Prostate gland (tissue), 2 donors: ENCODE measurements around the gene XPNPEP2. TPM values are rescaled to one million over a fixed set of nuclear protein-coding genes. Genes with fewer than 3 reads are reported as not detected.

Source experiments
- DNase-seq: peaks from one replicate; pipeline ENCODE4 v3.0.0-alpha.2; 2019; ENCODE audit warnings: low spot score
- H3K27ac ChIP-seq, 2 donors: fragments of 200-600 bp; sonication (generic); 2 replicates each; pipeline ENCODE4 v1.5.1; 2017 to 2019
- H3K27me3 ChIP-seq: fragments of 200-600 bp; sonication (generic); replicated peaks from 2 replicates; pipeline ENCODE4 v1.5.1; 2019; ENCODE audit not compliant: insufficient read depth
- H3K36me3 ChIP-seq, 2 donors: fragments of 200-600 bp; sonication (generic); 1 replicate in 1 of 2; 2 replicates in 1 of 2; pipeline versions ENCODE4 v1.5.1 to v1.8.1; 2017 to 2019
- H3K4me1 ChIP-seq: fragments of 200-600 bp; sonication (generic); replicated peaks from 2 replicates; pipeline ENCODE4 v1.5.1; 2019
- H3K4me3 ChIP-seq, 2 donors: fragments of 200-600 bp; sonication (generic); 2 replicates each; pipeline ENCODE4 v1.5.1; 2017 to 2019
- H3K9me3 ChIP-seq: fragments of 200-600 bp; sonication (generic); 2 replicates; pipeline ENCODE4 v1.5.1; 2017
- POLR2A ChIP-seq: fragments of 450-650 bp; IDR thresholded peaks from one replicate; pipeline ENCODE4 v1.6.1; 2016; ENCODE audit warnings: antibody characterized with exemption, mild to moderate bottlenecking
- POLR2AphosphoS5 ChIP-seq: sonication (generic); formaldehyde crosslinking; IDR thresholded peaks from one replicate; pipeline ENCODE4 v1.6.1; 2017; ENCODE audit warnings: antibody characterized with exemption
- WGBS: methylation state at CpG from one replicate; pipeline ENCODE4 v1.1.5; 2018; 5-methylcytosine and 5-hydroxymethylcytosine counted together
- intact Hi-C: fragments of 100-400 bp; cut with DNase I; formaldehyde crosslinking; loops from one replicate; pipeline ENCODE4 v1.14.2; 2022
- total RNA-seq, 2 donors: library from RNA; depleted of rRNA; stranded (reverse); fragments of >200 nt; gene quantifications; one replicate each; pipeline ENCODE4 v1.1.0, GENCODE V29; 2016
- TF ChIP-seq, protein P1 (sequence below), 4 experiments: fragments of 200-600 bp in 2 of 4; fragments of 450-650 bp in 2 of 4; sonication (generic) in 2 of 4; IDR thresholded peaks; 1 replicate in 3 of 4; 2 replicates in 1 of 4; pipeline ENCODE4 v1.5.1; 2016 to 2019; ENCODE audit warnings: antibody characterized with exemption in 4 of 4, mild to moderate bottlenecking in 2 of 4, moderate library complexity in 2 of 4

Gene XPNPEP2
- total RNA-seq, 2 donors from 2014 or later: 0.14 TPM; not detected in 1

DNA sequence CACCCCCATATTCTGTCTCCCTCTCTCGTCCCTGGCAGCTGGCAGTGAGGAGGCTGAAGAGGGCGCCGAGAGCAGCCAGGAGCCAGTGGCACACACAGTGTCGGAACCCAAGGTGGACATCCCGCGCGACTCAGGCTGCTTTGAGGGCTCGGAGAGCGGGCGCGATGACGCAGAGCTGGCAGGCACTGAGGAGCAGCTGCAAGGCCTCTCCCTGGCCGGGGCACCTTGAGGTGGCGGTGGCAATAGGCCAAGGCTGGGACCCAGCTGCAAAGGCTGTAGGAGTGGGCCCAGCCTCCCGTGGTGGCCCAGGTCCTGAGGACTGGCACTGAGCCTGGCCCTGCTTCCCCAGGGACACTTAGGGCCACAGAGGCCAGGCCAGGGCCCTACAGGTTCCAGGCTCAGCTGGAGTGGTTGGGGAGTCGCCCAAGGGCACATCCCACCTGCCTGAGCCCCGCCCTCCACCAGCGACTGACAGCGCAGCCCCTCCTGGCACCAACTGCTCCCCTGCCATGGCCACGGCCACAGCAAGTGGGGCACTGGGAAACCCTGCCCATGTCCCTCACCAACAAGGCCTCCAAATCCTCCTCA is 54.9 kb downstream of the XPNPEP2 start:
- Histone ChIP-seq H3K27me3 (no peaks in the 10 kb centered on the region), H3K9me3 (no peaks in the 10 kb centered on the region), H3K27ac (no peak overlapping the region), H3K36me3 (no peaks in the 10 kb centered on the region), H3K4me3 (no peak overlapping the region), H3K4me1 (no peaks in the 10 kb centered on the region)
- intact Hi-C loops: no loop called here
- no peak for TF ChIP-seq POLR2AphosphoS5
- no peak for TF ChIP-seq POLR2A
- TF ChIP-seq, protein P1, sequence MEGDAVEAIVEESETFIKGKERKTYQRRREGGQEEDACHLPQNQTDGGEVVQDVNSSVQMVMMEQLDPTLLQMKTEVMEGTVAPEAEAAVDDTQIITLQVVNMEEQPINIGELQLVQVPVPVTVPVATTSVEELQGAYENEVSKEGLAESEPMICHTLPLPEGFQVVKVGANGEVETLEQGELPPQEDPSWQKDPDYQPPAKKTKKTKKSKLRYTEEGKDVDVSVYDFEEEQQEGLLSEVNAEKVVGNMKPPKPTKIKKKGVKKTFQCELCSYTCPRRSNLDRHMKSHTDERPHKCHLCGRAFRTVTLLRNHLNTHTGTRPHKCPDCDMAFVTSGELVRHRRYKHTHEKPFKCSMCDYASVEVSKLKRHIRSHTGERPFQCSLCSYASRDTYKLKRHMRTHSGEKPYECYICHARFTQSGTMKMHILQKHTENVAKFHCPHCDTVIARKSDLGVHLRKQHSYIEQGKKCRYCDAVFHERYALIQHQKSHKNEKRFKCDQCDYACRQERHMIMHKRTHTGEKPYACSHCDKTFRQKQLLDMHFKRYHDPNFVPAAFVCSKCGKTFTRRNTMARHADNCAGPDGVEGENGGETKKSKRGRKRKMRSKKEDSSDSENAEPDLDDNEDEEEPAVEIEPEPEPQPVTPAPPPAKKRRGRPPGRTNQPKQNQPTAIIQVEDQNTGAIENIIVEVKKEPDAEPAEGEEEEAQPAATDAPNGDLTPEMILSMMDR (IDR thresholded peaks at IDR 0.05): no peak
- 91% methylated on average over 12 of the region's 20 CpGs for WGBS
- no peak for DNase-seq

DNA sequence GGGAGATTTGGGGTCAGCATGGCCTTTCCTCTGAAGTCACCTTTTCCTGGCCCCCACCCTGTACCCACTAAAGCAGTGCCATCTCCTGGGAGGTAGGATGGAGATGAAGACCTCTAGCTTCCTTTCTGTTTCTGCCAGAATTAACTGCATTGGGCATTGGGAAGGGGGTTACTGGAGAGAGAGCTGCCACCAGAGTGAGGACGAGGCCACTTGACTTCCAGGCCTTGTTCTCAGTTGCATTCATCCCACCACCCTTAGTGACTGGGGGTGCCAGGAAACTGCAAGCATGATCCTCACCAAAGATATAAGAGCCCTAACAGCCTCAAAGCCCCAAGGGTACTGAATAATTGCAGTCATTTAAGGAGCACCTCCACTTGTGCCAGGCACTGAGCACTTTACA is 56.8 kb downstream of the XPNPEP2 start:
- no peak overlapping the region for H3K4me3 ChIP-seq
- intact Hi-C loops: no loop called here
- H3K27ac ChIP-seq: no peak overlapping the region
- TF ChIP-seq, protein P1 (IDR thresholded peaks at IDR 0.05): no peak
- no peak for TF ChIP-seq POLR2A
- no peak for TF ChIP-seq POLR2AphosphoS5
- no peaks in the 10 kb centered on the region for H3K36me3 ChIP-seq
- no peaks in the 10 kb centered on the region for H3K4me1 ChIP-seq
- no peaks in the 10 kb centered on the region for H3K9me3 ChIP-seq
- 100% methylated on average over 1 of the region's 1 CpG for WGBS
- no peak for DNase-seq
- no peaks in the 10 kb centered on the region for H3K27me3 ChIP-seq

DNA sequence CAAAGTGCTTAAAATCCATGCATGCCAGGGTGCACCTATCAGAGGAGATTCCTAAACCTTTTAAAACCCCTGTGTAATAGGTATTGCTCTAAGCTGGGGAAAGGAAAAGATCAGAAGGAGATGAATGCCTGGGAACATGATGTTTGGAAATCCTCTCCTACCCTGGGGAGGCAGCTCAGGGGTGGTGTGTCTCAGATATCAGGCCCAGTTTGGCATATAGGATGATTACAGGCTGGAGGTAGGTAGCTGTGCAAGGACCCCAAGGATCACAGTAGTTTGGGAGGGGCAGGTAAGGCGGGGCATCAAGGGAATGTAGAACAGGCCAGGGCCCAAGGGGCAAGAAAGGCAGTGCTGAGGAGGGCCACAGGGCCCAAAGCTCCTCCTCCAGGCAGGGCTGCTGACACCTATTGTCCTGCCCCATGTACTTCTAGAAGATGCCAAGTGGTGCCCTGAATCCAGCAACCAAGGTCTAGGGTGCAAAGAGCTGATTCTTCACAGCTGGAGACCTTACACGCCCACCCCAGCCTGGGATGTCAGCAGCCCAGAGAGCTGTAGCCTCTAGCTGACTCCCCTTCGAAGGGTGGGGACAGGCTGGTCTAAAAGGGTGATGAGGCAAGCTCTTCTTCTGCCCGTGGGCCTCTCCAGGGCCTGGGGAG is 58.6 kb downstream of the XPNPEP2 start:
- no peaks in the 10 kb centered on the region for H3K27me3 ChIP-seq
- intact Hi-C loops: no loop called here
- no peak for DNase-seq
- H3K4me3 ChIP-seq: no peak overlapping the region
- no peaks in the 10 kb centered on the region for H3K9me3 ChIP-seq
- 100% methylated on average over 3 of the region's 4 CpGs for WGBS
- H3K4me1 ChIP-seq: no peaks in the 10 kb centered on the region
- H3K36me3 ChIP-seq: no peaks in the 10 kb centered on the region
- TF ChIP-seq POLR2A: no peak
- TF ChIP-seq, protein P1 (IDR thresholded peaks at IDR 0.05): no peak
- TF ChIP-seq POLR2AphosphoS5: no peak
- H3K27ac ChIP-seq: no peak overlapping the region

DNA sequence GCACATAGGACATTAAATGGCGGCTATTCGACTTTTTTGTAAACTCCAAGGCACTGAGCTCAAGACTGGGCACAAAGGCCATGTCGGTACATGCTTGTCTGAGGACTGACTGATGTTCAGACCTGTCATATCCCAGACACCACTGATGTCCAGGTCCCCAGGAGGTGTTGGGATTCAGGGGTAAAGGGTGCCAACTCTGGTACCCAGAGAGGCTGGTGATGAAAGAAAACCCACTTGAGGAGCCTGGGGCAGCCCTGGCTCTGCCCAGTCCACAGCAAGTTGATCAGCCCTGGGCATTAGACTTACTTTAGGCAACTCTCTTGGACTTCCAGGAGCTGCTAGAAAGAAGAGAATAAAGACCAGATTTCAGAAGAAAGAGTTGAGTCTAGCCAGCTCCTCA is 59.7 kb downstream of the XPNPEP2 start:
- Histone ChIP-seq H3K27me3 (no peaks in the 10 kb centered on the region), H3K4me3 (no peak overlapping the region), H3K36me3 (no peaks in the 10 kb centered on the region), H3K27ac (no peak overlapping the region), H3K9me3 (no peaks in the 10 kb centered on the region), H3K4me1 (no peaks in the 10 kb centered on the region)
- 89% methylated on average over 3 of the region's 3 CpGs for WGBS
- no peak for DNase-seq
- TF ChIP-seq POLR2A: no peak
- no peak for TF ChIP-seq POLR2AphosphoS5
- TF ChIP-seq, protein P1 (IDR thresholded peaks at IDR 0.05): no peak
- intact Hi-C loops: no loop called here

DNA sequence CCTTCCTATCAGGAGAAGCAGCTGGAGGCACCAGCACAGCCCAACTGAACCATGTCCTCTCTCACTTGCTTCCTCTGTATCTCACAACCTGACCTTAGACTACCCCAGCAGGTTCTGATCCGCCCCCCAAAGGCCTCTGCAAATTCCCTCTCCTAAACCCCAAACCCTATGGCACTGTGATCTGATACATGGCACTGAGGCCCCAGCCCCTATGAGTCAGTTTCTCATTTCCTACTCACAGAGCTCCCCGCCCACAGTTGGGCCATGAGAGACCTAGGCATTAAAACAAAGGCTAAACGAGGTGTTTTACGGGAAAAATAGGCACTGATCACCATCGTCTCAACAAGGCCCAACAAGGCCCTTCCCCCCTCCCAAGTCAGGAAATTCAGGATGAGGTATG is 60.1 kb downstream of the XPNPEP2 start:
- no peak for DNase-seq
- Histone ChIP-seq H3K27me3 (no peaks in the 10 kb centered on the region), H3K4me1 (no peaks in the 10 kb centered on the region), H3K4me3 (no peak overlapping the region), H3K27ac (no peak overlapping the region), H3K36me3 (no peaks in the 10 kb centered on the region), H3K9me3 (no peaks in the 10 kb centered on the region)
- TF ChIP-seq POLR2AphosphoS5 (no peak), POLR2A (no peak)
- TF ChIP-seq, protein P1 (IDR thresholded peaks at IDR 0.05): no peak
- 72% methylated on average over 5 of the region's 5 CpGs for WGBS
- intact Hi-C loops: no loop called here
